Activated gamma-delta T cell (primary cell): Measurements from ENCODE around the gene ZKSCAN8.
A peak's percentile ranks its signal among the peaks of the same experiment; 100 is the strongest.

Experiments used
- DNase-seq: peaks from one replicate; lab custom pipeline; 2025; lab: John Stamatoyannopoulos, UW

ZKSCAN8 gene

DNA sequence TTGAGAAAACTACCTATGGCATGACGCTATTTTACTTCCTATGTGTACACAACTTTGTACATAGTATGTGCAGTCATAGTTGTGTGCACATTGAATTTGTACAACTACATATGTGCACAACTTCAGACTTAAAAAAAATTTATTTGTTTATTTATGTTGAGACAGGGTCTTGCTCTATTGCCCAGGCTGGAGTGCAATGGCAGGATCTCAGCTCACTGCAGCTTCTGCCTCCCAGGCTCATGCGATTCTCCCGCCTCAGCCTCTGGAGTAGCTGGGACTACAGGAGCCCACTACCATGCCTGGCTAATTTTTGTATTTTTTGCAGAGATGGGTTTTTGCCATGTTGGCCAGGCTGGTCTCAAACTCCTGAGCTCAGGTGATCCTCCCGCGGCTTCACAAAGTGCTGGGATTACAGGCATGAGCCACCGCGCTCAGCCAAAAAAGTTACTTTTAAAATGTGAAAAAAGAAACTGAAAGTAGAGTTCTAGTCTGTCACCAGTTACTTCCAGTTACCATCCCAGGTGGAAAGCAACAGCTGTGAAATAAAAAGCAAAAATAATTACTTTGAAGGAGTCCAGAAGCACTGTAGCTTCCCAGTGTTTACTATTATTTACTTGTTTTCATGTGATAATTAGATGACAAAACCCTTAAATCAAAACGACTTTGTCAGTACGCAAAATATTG, 1.7 kb upstream of the ZKSCAN8 start:
- DNase-seq = no peak

- no peak for DNase-seq
Observed at GRCh38 chr6:28140616-28141015, 1.1 kb upstream of the ZKSCAN8 start.

GRCh38 chr6:28142446-28142845, 763 bp downstream of the ZKSCAN8 start:
- DNase-seq = no peak

- DNase-seq = no peak
Observed at GRCh38 chr6:28145231-28145630, 3.5 kb downstream of the ZKSCAN8 start.

DNA sequence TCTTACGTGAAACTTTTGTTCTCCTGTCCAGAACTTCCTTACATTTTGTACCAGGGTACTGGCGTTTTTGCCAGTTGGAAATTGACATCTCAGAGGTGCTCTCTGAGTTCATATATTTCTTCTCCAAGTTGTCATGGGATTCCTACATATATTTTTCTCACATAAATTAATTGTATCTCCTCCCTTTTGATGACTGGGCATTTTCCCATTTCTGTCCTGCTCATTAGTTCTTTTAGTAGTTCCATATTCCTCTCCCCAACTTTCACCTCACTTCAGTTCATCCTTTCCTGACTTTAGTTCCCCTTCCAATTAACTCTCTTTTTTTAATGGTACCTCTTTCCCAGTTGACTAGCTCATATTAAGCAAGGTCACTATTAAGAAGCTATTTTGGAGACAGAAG, 10.8 kb downstream of the ZKSCAN8 start:
- no peak for DNase-seq

GRCh38 chr6:28153546-28153945, 11.9 kb downstream of the ZKSCAN8 start:
- no peak for DNase-seq

- DNase-seq = no peak
Observed at GRCh38 chr6:28154357-28154756, 12.7 kb downstream of the ZKSCAN8 start.

GRCh38 chr6:28158318-28158717, 16.6 kb downstream of the ZKSCAN8 start:
- no peak for DNase-seq

DNA sequence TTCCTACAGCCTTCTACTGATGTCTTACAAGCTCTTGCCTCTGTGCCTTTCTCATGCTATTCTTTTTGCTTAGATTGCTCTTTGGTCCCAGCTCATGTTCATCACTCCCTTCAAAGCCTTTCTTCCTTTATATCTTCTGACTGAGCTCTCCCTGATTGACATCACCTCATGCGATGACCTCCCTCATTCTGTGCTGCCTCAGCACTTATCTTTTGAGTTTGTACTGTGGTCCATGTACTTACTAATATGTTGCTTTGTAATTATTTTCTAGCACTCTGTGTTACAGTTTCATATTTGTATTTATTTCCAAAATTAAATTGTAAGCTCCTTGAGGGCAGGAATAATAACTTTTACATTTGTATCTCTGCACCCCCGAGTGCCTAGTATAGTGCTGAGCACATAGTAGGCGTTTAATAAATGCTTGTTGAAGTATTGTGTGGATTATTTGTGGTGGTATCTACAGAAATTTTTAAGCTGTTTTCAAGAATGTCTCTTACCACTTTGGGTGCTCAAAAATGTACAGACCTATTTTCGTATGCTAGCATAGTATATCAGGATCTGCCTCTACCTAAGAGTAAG, 17.4 kb downstream of the ZKSCAN8 start:
- no peak for DNase-seq

GRCh38 chr6:28160233-28160632, 18.6 kb downstream of the ZKSCAN8 start:
- DNase-seq = no peak

DNA sequence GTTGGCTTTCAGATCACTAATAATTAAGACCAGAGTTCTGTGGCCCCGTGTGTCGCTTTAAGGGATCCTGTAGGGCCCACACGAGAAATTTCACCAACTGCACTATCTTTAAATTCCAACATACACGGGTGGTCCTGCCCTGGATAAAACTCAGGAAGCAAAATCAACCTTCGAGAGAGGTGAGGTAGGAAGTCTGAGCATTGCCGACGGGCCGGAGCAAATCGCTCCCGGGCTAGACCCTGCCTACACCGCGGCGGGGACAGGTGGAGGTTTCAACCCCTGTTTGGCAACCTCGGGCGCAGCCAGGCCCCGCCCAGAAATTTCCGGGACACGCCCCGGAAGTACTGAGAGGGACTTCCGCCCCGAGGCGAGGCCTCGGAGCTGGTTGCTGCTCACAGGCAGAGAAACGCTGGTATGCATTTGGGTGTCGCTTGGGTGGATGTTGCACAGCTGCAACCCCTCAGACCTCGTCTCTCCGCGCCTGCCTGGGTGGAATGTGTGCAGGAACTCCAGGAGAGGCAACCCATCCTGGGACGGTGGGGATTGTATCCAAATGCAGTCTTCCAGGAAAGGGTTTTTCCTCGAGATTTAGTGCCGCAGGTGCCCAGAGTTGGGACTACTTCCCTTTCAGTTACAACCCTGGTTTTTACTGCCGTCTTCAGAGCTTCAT, 19.9 kb downstream of the ZKSCAN8 start:
- peak; percentile 51 for DNase-seq

GRCh38 chr6:28165563-28165962, 23.9 kb downstream of the ZKSCAN8 start:
- no peak for DNase-seq

DNA sequence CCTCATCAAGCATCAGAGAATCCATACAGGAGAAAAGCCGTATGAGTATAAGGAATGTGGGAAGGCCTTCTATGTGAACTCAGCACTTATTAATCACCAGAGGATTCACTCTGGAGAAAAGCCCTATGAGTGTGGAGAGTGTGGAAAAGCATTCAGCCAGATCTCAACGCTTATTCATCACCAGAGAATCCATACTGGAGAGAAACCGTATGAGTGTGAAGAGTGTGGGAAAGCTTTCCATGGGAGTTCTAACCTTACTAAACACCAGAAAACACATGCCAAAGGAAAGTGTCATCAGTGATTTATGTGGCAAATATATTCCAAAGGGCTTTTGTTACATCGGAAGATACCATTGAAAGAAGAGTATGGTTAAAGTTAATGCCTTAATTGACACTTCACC, 25.4 kb downstream of the ZKSCAN8 start:
- no peak for DNase-seq

DNA sequence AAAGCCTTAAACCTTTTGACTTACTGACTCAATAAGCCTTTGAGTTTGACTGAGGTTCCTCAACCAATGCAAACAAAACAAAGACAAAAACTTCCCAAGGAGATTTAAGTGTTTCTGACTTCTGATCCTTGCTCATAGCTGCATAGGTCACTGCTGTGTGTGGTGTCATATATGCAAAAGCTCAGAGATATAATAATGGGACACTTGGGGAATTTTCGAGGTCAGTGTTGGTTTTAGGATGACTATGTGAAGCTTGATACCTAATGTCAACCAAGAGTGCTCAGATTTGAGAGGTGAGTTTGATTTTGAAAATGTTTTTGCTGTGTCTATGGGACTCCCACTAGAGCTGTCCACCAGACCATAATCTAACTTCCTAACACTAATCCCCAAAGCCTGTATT, 26.2 kb downstream of the ZKSCAN8 start:
- no peak for DNase-seq

DNA sequence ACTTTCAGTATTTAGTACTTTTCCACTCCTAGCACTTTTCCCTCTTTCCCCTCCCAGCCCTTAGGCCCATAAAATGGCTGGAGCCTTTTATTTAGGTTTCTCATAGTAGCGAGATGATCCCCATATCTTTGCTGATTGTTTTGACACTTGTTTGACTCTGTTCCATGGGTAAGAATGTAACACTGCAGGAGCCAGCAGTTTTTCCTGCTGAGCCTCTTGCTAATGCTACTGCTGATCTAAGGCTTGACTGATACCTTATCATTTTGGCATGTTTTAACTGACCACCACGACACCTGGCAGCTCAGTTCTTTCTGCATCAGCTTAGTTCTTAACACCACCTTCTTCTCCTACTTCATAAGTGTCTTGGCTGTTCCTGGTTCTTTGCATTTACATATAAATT, 29.6 kb downstream of the ZKSCAN8 start:
- DNase-seq = no peak

- DNase-seq = no peak
Observed at GRCh38 chr6:28172006-28172405, 30.3 kb downstream of the ZKSCAN8 start.

DNA sequence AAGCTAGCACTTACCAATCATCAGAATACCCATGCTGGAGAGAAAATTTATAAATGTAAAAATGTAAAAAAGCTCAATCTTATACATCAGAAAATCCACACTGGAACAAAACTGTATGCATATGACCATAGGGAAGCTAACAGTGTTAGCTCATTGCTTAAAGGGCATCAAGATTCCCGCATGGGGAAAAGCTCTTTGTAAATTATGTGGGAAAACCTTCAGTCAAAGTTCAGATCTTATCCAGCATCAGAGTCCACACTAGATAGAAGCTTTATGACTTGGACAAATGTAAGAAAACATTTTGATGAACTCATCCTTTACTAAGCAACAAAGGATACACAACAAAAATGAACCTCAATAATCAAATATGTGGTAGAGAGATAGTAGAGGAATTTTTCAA, 34.7 kb downstream of the ZKSCAN8 start:
- no peak for DNase-seq

DNA sequence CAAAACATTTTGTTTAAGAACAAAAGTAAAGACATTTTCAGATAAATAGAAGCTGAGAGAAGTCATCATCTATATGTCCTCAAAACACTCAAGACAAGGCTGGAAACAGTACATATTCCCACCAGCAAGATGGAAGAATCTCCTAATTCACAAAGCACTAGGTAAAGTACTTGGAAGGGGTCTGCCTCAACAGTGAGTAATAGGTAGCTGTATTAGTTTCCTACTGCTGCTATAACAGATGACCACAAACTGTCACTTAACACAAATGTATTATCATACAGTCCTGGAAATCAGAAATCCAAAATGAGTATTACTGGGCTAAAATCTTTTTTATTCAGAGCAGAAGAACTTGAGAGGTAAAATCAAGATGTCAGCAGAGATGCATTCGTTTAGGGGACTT, 40.6 kb downstream of the ZKSCAN8 start:
- DNase-seq = no peak

GRCh38 chr6:28188111-28188979, 46.7 kb downstream of the ZKSCAN8 start:
- no peak for DNase-seq

GRCh38 chr6:28200020-28200419, 58.3 kb downstream of the ZKSCAN8 start:
- no peak for DNase-seq

GRCh38 chr6:28203201-28203600, 61.5 kb downstream of the ZKSCAN8 start:
- DNase-seq = no peak

DNA sequence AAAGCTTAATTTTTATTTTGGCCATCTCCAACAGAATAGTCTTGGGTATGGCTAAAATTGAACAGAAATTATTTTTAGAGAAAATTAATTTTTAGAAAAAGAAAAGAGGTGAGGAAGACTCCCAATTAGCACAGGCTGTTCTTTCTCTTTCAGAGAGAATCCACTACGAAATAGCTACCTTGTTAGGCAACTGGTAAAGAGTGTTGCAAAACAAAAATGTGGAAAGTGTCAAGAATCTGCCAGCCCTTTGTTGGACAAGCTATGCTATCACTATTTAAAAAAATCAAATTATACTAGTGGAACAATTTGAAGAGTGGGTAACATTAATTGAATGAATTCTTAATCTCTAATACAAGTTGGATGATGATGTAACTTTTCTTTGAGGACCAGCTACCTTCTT, 64.2 kb downstream of the ZKSCAN8 start:
- DNase-seq = no peak

GRCh38 chr6:28206527-28206926, 64.8 kb downstream of the ZKSCAN8 start:
- no peak for DNase-seq
